ENCODE results near the gene PCMT1.
"Not testable (repeated sequence)": the region's sequence is repeated elsewhere in the genome, so short reads cannot be mapped to it uniquely, and the experiment has no call there.

The PCMT1 gene

GRCh38 chr6:149734915-149735314, 14.6 kb upstream of the PCMT1 start:
- no CpG with 5 or more reads among the region's 1 CpG for WGBS (ENCODE audit: extremely low coverage, insufficient coverage, low lambda C conversion rate)
- Histone ChIP-seq H3K27me3 (ENCODE audit: insufficient read depth, low read length, poor library complexity) (no peaks in the 10 kb centered on the region), H3K79me1 (ENCODE audit: low read length) (no peaks in the 10 kb centered on the region), H3K27ac (ENCODE audit: low read depth, low read length) (no peak overlapping the region), H3K4me1 (ENCODE audit: control insufficient read depth, low read depth, low read length) (no peaks in the 10 kb centered on the region), H3K18ac (ENCODE audit: low read length) (no peak overlapping the region), H3K56ac (ENCODE audit: low read length) (no peak overlapping the region), H3K4me2 (ENCODE audit: low read length) (no peak overlapping the region), H2BK15ac (replicated peaks; ENCODE audit: low read depth) (no peak overlapping the region), H4K5ac (ENCODE audit: low read length) (no peak overlapping the region), H2BK120ac (ENCODE audit: low read depth, low read length) (no peak overlapping the region), H3K4me3 (ENCODE audit: low read length) (no peak overlapping the region), H2AK5ac (ENCODE audit: low read length) (no peak overlapping the region), H2BK5ac (ENCODE audit: low read length) (no peak overlapping the region), H3K79me2 (ENCODE audit: control insufficient read depth, insufficient read depth, low read length) (no peaks in the 10 kb centered on the region), H3K4ac (ENCODE audit: low read depth, low read length) (no peak overlapping the region), H4K8ac (ENCODE audit: low read depth, low read length) (no peak overlapping the region), H3K23ac (ENCODE audit: low read length) (no peak overlapping the region), H3K36me3 (ENCODE audit: control insufficient read depth, insufficient read depth, low read length) (peaks cover 7% of the 10 kb centered on the region), H3K9ac (ENCODE audit: low read length) (no peak overlapping the region)
- no peak for DNase-seq

- not testable (repeated sequence) for H2AK5ac ChIP-seq (ENCODE audit: low read length); H3K18ac ChIP-seq (ENCODE audit: low read length); H3K27ac ChIP-seq (ENCODE audit: low read depth, low read length); H3K4me3 ChIP-seq (ENCODE audit: low read length); H2BK5ac ChIP-seq (ENCODE audit: low read length); H3K23ac ChIP-seq (ENCODE audit: low read length); H3K4me1 ChIP-seq (ENCODE audit: control insufficient read depth, low read depth, low read length); H4K8ac ChIP-seq (ENCODE audit: low read depth, low read length); H3K36me3 ChIP-seq (ENCODE audit: control insufficient read depth, insufficient read depth, low read length); H2BK120ac ChIP-seq (ENCODE audit: low read depth, low read length); H3K56ac ChIP-seq (ENCODE audit: low read length); H4K5ac ChIP-seq (ENCODE audit: low read length); DNase-seq; H3K79me1 ChIP-seq (ENCODE audit: low read length); H2BK15ac ChIP-seq (replicated peaks; ENCODE audit: low read depth); H3K27me3 ChIP-seq (ENCODE audit: insufficient read depth, low read length, poor library complexity); H3K4ac ChIP-seq (ENCODE audit: low read depth, low read length)
- peak overlapping the region; percentile 17 for H3K4me2 ChIP-seq (ENCODE audit: low read length)
- peak overlapping the region; percentile 92 for H3K9ac ChIP-seq (ENCODE audit: low read length)
- H3K79me2 ChIP-seq (ENCODE audit: control insufficient read depth, insufficient read depth, low read length): peaks cover 12% of the 10 kb centered on the region
- WGBS (ENCODE audit: extremely low coverage, insufficient coverage, low lambda C conversion rate): no CpG with 5 or more reads among the region's 10 CpGs
Measured at GRCh38 chr6:149745252-149745651, 4.3 kb upstream of the PCMT1 start.

- Histone ChIP-seq H3K27me3 (ENCODE audit: insufficient read depth, low read length, poor library complexity) (no peaks in the 10 kb centered on the region), H3K18ac (ENCODE audit: low read length) (no peak within 1 kb of the TSS), H3K36me3 (ENCODE audit: control insufficient read depth, insufficient read depth, low read length) (no peaks in the 10 kb centered on the region), H3K56ac (ENCODE audit: low read length) (peak within 1 kb of the TSS; percentile 96), H3K4ac (ENCODE audit: low read depth, low read length) (no peak within 1 kb of the TSS), H3K79me1 (ENCODE audit: low read length) (peaks cover 3% of the 10 kb centered on the region), H3K4me3 (ENCODE audit: low read length) (peak within 1 kb of the TSS; percentile 90), H4K5ac (ENCODE audit: low read length) (peak within 1 kb of the TSS; percentile 97), H3K27ac (ENCODE audit: low read depth, low read length) (no peak within 1 kb of the TSS), H2BK5ac (ENCODE audit: low read length) (no peak within 1 kb of the TSS), H2BK15ac (replicated peaks; ENCODE audit: low read depth) (no peak within 1 kb of the TSS), H3K23ac (ENCODE audit: low read length) (no peak within 1 kb of the TSS), H3K4me1 (ENCODE audit: control insufficient read depth, low read depth, low read length) (no peaks in the 10 kb centered on the region), H2AK5ac (ENCODE audit: low read length) (no peak within 1 kb of the TSS), H4K8ac (ENCODE audit: low read depth, low read length) (no peak within 1 kb of the TSS), H3K9ac (ENCODE audit: low read length) (peak within 1 kb of the TSS; percentile 92), H3K4me2 (ENCODE audit: low read length) (peak within 1 kb of the TSS; percentile 84), H3K79me2 (ENCODE audit: control insufficient read depth, insufficient read depth, low read length) (peaks cover 23% of the 10 kb centered on the region), H2BK120ac (ENCODE audit: low read depth, low read length) (no peak within 1 kb of the TSS)
- peak; percentile 98 for DNase-seq
- WGBS (ENCODE audit: extremely low coverage, insufficient coverage, low lambda C conversion rate): no CpG with 5 or more reads among the region's 41 CpGs
Measured at GRCh38 chr6:149746147-149746946, 3.2 kb upstream of the PCMT1 start, which contains the start of gene NUP43. Gene NUP43 (minus strand): TSS chr6:149746529. CDS start chr6:149746495, 34 bp downstream.

GRCh38 chr6:149749082-149749593, 403 bp upstream of the PCMT1 start:
- H3K4me2 ChIP-seq (ENCODE audit: low read length); H3K36me3 ChIP-seq (ENCODE audit: control insufficient read depth, insufficient read depth, low read length); H4K5ac ChIP-seq (ENCODE audit: low read length); H2BK15ac ChIP-seq (replicated peaks; ENCODE audit: low read depth); H3K79me1 ChIP-seq (ENCODE audit: low read length); H3K4ac ChIP-seq (ENCODE audit: low read depth, low read length); H4K8ac ChIP-seq (ENCODE audit: low read depth, low read length); DNase-seq; H3K4me3 ChIP-seq (ENCODE audit: low read length); H3K4me1 ChIP-seq (ENCODE audit: control insufficient read depth, low read depth, low read length); H2BK5ac ChIP-seq (ENCODE audit: low read length); H2AK5ac ChIP-seq (ENCODE audit: low read length); H2BK120ac ChIP-seq (ENCODE audit: low read depth, low read length); H3K23ac ChIP-seq (ENCODE audit: low read length); H3K18ac ChIP-seq (ENCODE audit: low read length); H3K27me3 ChIP-seq (ENCODE audit: insufficient read depth, low read length, poor library complexity): not testable (repeated sequence)
- peak overlapping the region; percentile 87 for H3K56ac ChIP-seq (ENCODE audit: low read length)
- peak overlapping the region; percentile 42 for H3K27ac ChIP-seq (ENCODE audit: low read depth, low read length)
- peak overlapping the region; percentile 74 for H3K9ac ChIP-seq (ENCODE audit: low read length)
- WGBS (ENCODE audit: extremely low coverage, insufficient coverage, low lambda C conversion rate): no CpG with 5 or more reads among the region's 38 CpGs
- H3K79me2 ChIP-seq (ENCODE audit: control insufficient read depth, insufficient read depth, low read length): peaks cover 42% of the 10 kb centered on the region

GRCh38 chr6:149750136-149750609, 632 bp downstream of the PCMT1 start:
- Histone ChIP-seq H3K36me3 (ENCODE audit: control insufficient read depth, insufficient read depth, low read length) (no peaks in the 10 kb centered on the region), H4K5ac (ENCODE audit: low read length) (no peak overlapping the region), H2AK5ac (ENCODE audit: low read length) (no peak overlapping the region), H3K4me2 (ENCODE audit: low read length) (peak overlapping the region; percentile 70), H3K18ac (ENCODE audit: low read length) (peak overlapping the region; percentile 30), H2BK5ac (ENCODE audit: low read length) (peak overlapping the region; percentile 82), H3K27me3 (ENCODE audit: insufficient read depth, low read length, poor library complexity) (no peaks in the 10 kb centered on the region), H2BK120ac (ENCODE audit: low read depth, low read length) (no peak overlapping the region), H3K79me2 (ENCODE audit: control insufficient read depth, insufficient read depth, low read length) (peaks cover 48% of the 10 kb centered on the region), H3K4ac (ENCODE audit: low read depth, low read length) (no peak overlapping the region), H3K23ac (ENCODE audit: low read length) (peak overlapping the region; percentile 89), H3K56ac (ENCODE audit: low read length) (peak overlapping the region; percentile 100), H3K4me1 (ENCODE audit: control insufficient read depth, low read depth, low read length) (no peaks in the 10 kb centered on the region), H4K8ac (ENCODE audit: low read depth, low read length) (no peak overlapping the region), H3K4me3 (ENCODE audit: low read length) (peak overlapping the region; percentile 97), H3K27ac (ENCODE audit: low read depth, low read length) (peak overlapping the region; percentile 91), H2BK15ac (replicated peaks; ENCODE audit: low read depth) (no peak overlapping the region), H3K9ac (ENCODE audit: low read length) (peak overlapping the region; percentile 99), H3K79me1 (ENCODE audit: low read length) (peaks cover 4% of the 10 kb centered on the region)
- DNase-seq: peak; percentile 95
- no CpG with 5 or more reads among the region's 25 CpGs for WGBS (ENCODE audit: extremely low coverage, insufficient coverage, low lambda C conversion rate)
